CD14-positive monocyte (primary cell): ENCODE measurements around the gene HSD17B4. TPM values are rescaled to one million over a fixed set of nuclear protein-coding genes. Genes with fewer than 3 reads are reported as not detected.
"Not testable (repeated sequence)": the region's sequence is repeated elsewhere in the genome, so short reads cannot be mapped to it uniquely, and the experiment has no call there.

Experiments
- DNase-seq, 3 donors: peaks; one replicate each; pipeline ENCODE4 v3.0.0-alpha.2; 2011 to 2022
- H2AFZ ChIP-seq: 2 replicates; pipeline ENCODE4 v1.6.0; 2012; ENCODE audit warnings: mild to moderate bottlenecking, low read depth, low read length, inconsistent platforms; ENCODE audit not compliant: insufficient read depth, poor library complexity, severe bottlenecking
- H3K27ac ChIP-seq, 2 donors: 1 replicate in 1 of 2; 2 replicates in 1 of 2; pipeline ENCODE4 v1.5.1; 2012 to 2013; ENCODE audit warnings: low read length in 2 of 2, control low read depth in 1 of 2, inconsistent platforms in 1 of 2, low read depth in 1 of 2, mild to moderate bottlenecking in 1 of 2
- H3K27me3 ChIP-seq, 2 donors: one replicate each; pipeline versions ENCODE4 v1.6.0 to v1.6.1; 2011 to 2013; ENCODE audit warnings: low read length in 2 of 2; ENCODE audit not compliant: control insufficient read depth in 2 of 2, insufficient read depth in 2 of 2
- H3K36me3 ChIP-seq, 2 donors: replicated peaks in 1 of 2; 1 replicate in 1 of 2; 2 replicates in 1 of 2; pipeline versions ENCODE4 v1.5.1 to v1.6.1; 2012 to 2013; ENCODE audit warnings: low read length in 2 of 2, control low read depth in 1 of 2, inconsistent platforms in 1 of 2, mild to moderate bottlenecking in 1 of 2; ENCODE audit not compliant: insufficient read depth in 2 of 2, control insufficient read depth in 1 of 2
- H3K4me1 ChIP-seq, 2 donors: 1 replicate in 1 of 2; 2 replicates in 1 of 2; pipeline versions ENCODE4 v1.5.1 to v1.6.1; 2012 to 2013; ENCODE audit warnings: low read length in 2 of 2, control low read depth in 1 of 2, inconsistent platforms in 1 of 2, mild to moderate bottlenecking in 1 of 2, moderate library complexity in 1 of 2; ENCODE audit not compliant: insufficient read depth in 2 of 2, control insufficient read depth in 1 of 2
- H3K4me2 ChIP-seq: replicated peaks from 2 replicates; pipeline ENCODE3; 2012; ENCODE audit warnings: low read length, moderate library complexity, mild to moderate bottlenecking; ENCODE audit not compliant: poor library complexity, severe bottlenecking; ENCODE audit errors: extremely low read depth
- H3K4me3 ChIP-seq, 3 experiments: fragments of 200-600 bp in 1 of 3; sonication (generic) in 1 of 3; replicated peaks in 1 of 3; 1 replicate in 2 of 3; 2 replicates in 1 of 3; pipeline ENCODE4 v1.5.1; 2011 to 2013; ENCODE audit warnings: low read length in 3 of 3, mild to moderate bottlenecking in 3 of 3, control low read depth in 2 of 3, low read depth in 2 of 3, inconsistent platforms in 1 of 3, moderate library complexity in 1 of 3
- H3K79me2 ChIP-seq: 2 replicates; pipeline ENCODE4 v1.6.0; 2012; ENCODE audit warnings: mild to moderate bottlenecking, control low read depth, inconsistent platforms, low read length, moderate library complexity; ENCODE audit not compliant: insufficient read depth
- H3K9ac ChIP-seq: 2 replicates; pipeline ENCODE4 v1.6.0; 2017; ENCODE audit warnings: low read length, mild to moderate bottlenecking; ENCODE audit not compliant: insufficient read depth, poor library complexity, severe bottlenecking
- H3K9me3 ChIP-seq, 2 donors: replicated peaks in 1 of 2; 1 replicate in 1 of 2; 2 replicates in 1 of 2; pipeline versions ENCODE4 v1.5.1 to v1.6.1; 2012 to 2013; ENCODE audit warnings: low read length in 2 of 2, control low read depth in 1 of 2; ENCODE audit not compliant: control insufficient read depth in 1 of 2, insufficient read depth in 1 of 2
- H4K20me1 ChIP-seq: 2 replicates; pipeline ENCODE4 v1.6.0; 2012; ENCODE audit warnings: mild to moderate bottlenecking, low read length, control low read depth, moderate library complexity; ENCODE audit not compliant: insufficient read depth
- H3K27ac Mint-ChIP-seq, 7 donors: one replicate each; pipeline ENCODE4 v1.8.0; 2020; ENCODE audit warnings: mild to moderate bottlenecking in 7 of 7, mixed read lengths in 7 of 7, moderate library complexity in 6 of 7, inconsistent platforms in 2 of 7
- H3K27me3 Mint-ChIP-seq, 3 donors: one replicate each; pipeline ENCODE4 v1.8.0; 2021 to 2022; ENCODE audit warnings: low read depth in 3 of 3, mild to moderate bottlenecking in 3 of 3, mixed read lengths in 3 of 3, moderate library complexity in 3 of 3, inconsistent platforms in 1 of 3
- H3K36me3 Mint-ChIP-seq, 2 donors: one replicate each; pipeline ENCODE4 v1.8.0; 2020; ENCODE audit warnings: mixed read lengths in 2 of 2, inconsistent platforms in 1 of 2, mild to moderate bottlenecking in 1 of 2
- H3K4me1 Mint-ChIP-seq: one replicate; pipeline ENCODE4 v1.8.0; 2020; ENCODE audit warnings: mild to moderate bottlenecking, mixed read lengths
- H3K4me3 Mint-ChIP-seq, 2 donors: one replicate each; pipeline ENCODE4 v1.8.0; 2020; ENCODE audit warnings: mild to moderate bottlenecking in 2 of 2, mixed read lengths in 2 of 2, moderate library complexity in 1 of 2
- H3K9me3 Mint-ChIP-seq, 7 donors: one replicate each; pipeline ENCODE4 v1.8.0; 2020 to 2022; ENCODE audit warnings: mixed read lengths in 7 of 7, mild to moderate bottlenecking in 6 of 7, moderate library complexity in 6 of 7, inconsistent platforms in 2 of 7
- CTCF ChIP-seq: fragments of 200-600 bp; IDR thresholded peaks from one replicate; pipeline ENCODE4 v1.8.0; 2022; ENCODE audit warnings: antibody characterized with exemption, mild to moderate bottlenecking
- WGBS: methylation state at CpG from one replicate; pipeline ENCODE4 v1.1.5; 2013; ENCODE audit warnings: missing lambda C conversion rate; ENCODE audit not compliant: insufficient coverage; 5-methylcytosine and 5-hydroxymethylcytosine counted together
- intact Hi-C, 2 donors: fragments of 100-400 bp; cut with micrococcal nuclease; formaldehyde crosslinking; loops; one replicate each; pipeline versions ENCODE4 v1.15.0 to v1.15.1; 2023
- polyA plus RNA-seq, 3 donors: library from polyadenylated mRNA; depleted of rRNA in 1 of 3; unstranded in 2 of 3; stranded (reverse) in 1 of 3; fragments of 300-500 nt in 2 of 3; fragments of >200 nt in 1 of 3; fragmentation: Illumina TruSeq in 2 of 3; gene quantifications; 1 replicate in 2 of 3; 2 replicates in 1 of 3; pipeline ENCODE4 v1.2.3, GENCODE V29; 2012 to 2021

The HSD17B4 gene
- polyA plus RNA-seq, 3 donors = 78.2 to 167 (median 158) TPM

- no peak for DNase-seq
- Histone ChIP-seq H3K4me1 (no peaks in the 10 kb centered on the region), H3K4me2 (no peak overlapping the region), H2AFZ (no peak overlapping the region), H3K36me3 (peaks cover 62 to 82% of the 10 kb centered on the region in 2 donors), H3K9me3 (no peaks in the 10 kb centered on the region), H3K27me3 (no peaks in the 10 kb centered on the region), H3K79me2 (no peaks in the 10 kb centered on the region), H3K4me3 (no peak overlapping the region), H3K9ac (no peak overlapping the region), H3K27ac (no peak overlapping the region), H4K20me1 (no peaks in the 10 kb centered on the region)
- Mint-ChIP-seq H3K27me3 (no peaks in the 10 kb centered on the region), H3K36me3 (peaks cover 69 to 82% of the 10 kb centered on the region in 2 donors), H3K9me3 (no peaks in the 10 kb centered on the region), H3K4me3 (no peak overlapping the region), H3K27ac (peak overlapping the region in 3 of 7 donors; percentile 10 to 57 (median 14)), H3K4me1 (peaks cover under 1% of the 10 kb centered on the region)
- intact Hi-C loops = no loop called here
- WGBS = no CpG with 5 or more reads among the region's 1 CpG
- no peak for TF ChIP-seq CTCF
These were observed 24.0 kb downstream of the HSD17B4 start for GRCh38 chr5:119476341-119476740.

GRCh38 chr5:119478781-119479180 is 26.5 kb downstream of the HSD17B4 start:
- Histone ChIP-seq H3K4me2 (no peak overlapping the region), H3K27me3 (no peaks in the 10 kb centered on the region), H3K4me3 (no peak overlapping the region), H3K9me3 (no peaks in the 10 kb centered on the region), H3K79me2 (no peaks in the 10 kb centered on the region), H3K27ac (no peak overlapping the region), H4K20me1 (no peaks in the 10 kb centered on the region), H2AFZ (no peak overlapping the region), H3K36me3 (peaks cover 70 to 91% of the 10 kb centered on the region in 2 donors), H3K9ac (no peak overlapping the region), H3K4me1 (no peaks in the 10 kb centered on the region)
- Mint-ChIP-seq H3K4me3 (no peak overlapping the region), H3K27me3 (no peaks in the 10 kb centered on the region), H3K9me3 (no peaks in the 10 kb centered on the region), H3K4me1 (no peaks in the 10 kb centered on the region), H3K27ac (no peak overlapping the region), H3K36me3 (peaks cover 73 to 87% of the 10 kb centered on the region in 2 donors)
- TF ChIP-seq CTCF = no peak
- no peak for DNase-seq
- WGBS = no CpG with 5 or more reads among the region's 3 CpGs
- intact Hi-C loops = no loop called here

- H3K36me3 Mint-ChIP-seq = peaks cover 72 to 84% of the 10 kb centered on the region in 2 donors
- H3K4me1 Mint-ChIP-seq, DNase-seq, H3K4me3 Mint-ChIP-seq, H4K20me1 ChIP-seq, H3K9me3 ChIP-seq, H3K4me2 ChIP-seq, H3K27me3 ChIP-seq, intact Hi-C loops, H3K79me2 ChIP-seq, H3K9me3 Mint-ChIP-seq, H3K27me3 Mint-ChIP-seq, H3K27ac ChIP-seq, H3K4me3 ChIP-seq, H3K27ac Mint-ChIP-seq, H2AFZ ChIP-seq, H3K9ac ChIP-seq, H3K4me1 ChIP-seq: not testable (repeated sequence)
- peaks cover 69 to 92% of the 10 kb centered on the region in 2 donors for H3K36me3 ChIP-seq
- no CpG with 5 or more reads among the region's 10 CpGs for WGBS
These were observed 28.3 kb downstream of the HSD17B4 start for GRCh38 chr5:119480629-119481028.
